GM21619 (cell line): ENCODE measurements around the gene NWD2.
"Not testable (repeated sequence)": the region's sequence is repeated elsewhere in the genome, so short reads cannot be mapped to it uniquely, and the experiment has no call there.

Source experiments
- ATAC-seq: cut with Tn5 transposase; IDR thresholded peaks from one replicate; pipeline ENCODE4 v1.9.1; 2021; ENCODE audit not compliant: unreplicated experiment

NWD2 gene

GRCh38 chr4:37392521-37393255 lies 148.1 kb downstream of the NWD2 start:
- no peak for ATAC-seq

- ATAC-seq = no peak
Observed at GRCh38 chr4:37393321-37393720, 148.8 kb downstream of the NWD2 start.

GRCh38 chr4:37393889-37394288 lies 149.3 kb downstream of the NWD2 start:
- ATAC-seq = peak; percentile 50

DNA sequence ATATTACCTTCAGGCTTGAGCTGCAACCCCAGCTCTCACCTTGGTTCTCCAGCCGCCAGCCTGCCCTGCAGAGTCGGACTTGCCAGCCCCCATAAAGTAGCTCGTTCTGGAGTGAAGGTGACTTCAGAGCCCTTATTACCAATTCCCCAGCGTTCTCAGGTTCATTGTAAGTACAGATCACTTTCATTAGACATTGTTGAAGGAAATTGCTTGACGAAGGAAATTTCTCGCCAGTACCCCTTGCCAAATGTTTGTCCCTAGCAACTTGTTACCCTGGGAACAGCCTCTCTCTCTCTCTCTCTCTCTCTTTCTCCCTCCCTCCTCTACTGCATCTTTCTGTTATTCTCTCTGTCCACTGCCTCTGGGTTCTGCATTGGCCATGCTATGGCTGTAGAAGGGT lies 153.0 kb downstream of the NWD2 start:
- ATAC-seq = no peak

GRCh38 chr4:37400241-37400881 lies 155.8 kb downstream of the NWD2 start:
- ATAC-seq = peak; percentile 72

DNA sequence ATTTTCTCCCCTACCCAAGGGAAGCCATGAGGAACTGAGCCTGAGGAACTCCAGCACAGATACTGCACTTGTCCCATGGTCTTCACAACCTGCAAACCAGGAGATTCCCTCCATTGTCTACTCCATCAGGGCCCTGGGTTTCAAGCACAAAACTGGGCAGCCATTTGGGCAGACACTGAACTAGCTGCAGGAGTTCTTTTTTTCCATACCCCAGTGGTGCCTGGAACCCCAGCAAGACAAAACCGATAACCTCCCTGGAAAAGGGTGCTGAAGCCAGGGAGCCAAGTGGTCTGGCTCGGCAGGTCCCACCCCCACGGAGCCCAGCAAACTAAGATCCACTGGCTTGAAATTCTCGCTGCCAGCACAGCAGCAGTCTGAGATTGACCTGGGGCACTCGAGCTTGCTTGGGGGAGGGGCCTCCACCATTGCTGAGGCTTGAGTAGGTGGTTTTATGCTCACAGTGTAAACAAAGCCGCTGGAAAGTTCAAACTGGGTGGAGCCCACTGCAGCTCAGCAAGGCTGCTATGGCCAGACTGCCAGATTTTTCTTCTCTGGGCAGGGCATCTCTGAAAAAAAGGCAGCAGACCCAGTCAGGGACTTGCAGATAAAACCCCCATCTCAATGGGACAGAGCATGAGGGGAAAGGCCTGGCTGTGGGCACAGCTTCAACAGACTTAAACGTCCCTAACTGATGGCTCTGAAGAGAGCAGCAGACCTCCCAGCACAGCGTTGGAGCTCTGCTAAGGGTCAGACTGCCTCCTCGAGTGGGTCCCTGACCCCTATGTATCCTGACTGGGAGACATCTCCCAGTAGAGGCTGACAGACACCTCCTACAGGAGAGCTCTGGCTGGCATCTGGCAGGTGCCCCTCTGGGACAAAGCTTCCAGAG lies 163.6 kb downstream of the NWD2 start:
- ATAC-seq = not testable (repeated sequence)

DNA sequence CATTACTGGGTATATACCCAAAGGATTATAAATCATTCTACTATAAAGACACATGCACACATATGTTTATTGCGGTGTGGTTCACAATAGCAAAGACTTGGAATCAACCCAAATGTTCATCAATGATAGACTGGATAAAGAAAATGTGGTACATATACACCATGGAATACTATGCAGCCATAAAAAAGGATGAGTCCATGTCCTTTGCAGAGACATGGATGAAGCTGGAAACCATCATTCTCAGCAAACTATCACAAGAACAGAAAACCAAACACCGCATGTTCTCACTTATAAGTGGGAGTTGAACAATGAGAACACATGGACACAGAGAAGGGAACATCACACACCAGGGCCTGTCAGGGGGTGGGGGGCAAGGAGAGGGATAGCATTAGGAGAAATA lies 169.1 kb downstream of the NWD2 start:
- not testable (repeated sequence) for ATAC-seq

DNA sequence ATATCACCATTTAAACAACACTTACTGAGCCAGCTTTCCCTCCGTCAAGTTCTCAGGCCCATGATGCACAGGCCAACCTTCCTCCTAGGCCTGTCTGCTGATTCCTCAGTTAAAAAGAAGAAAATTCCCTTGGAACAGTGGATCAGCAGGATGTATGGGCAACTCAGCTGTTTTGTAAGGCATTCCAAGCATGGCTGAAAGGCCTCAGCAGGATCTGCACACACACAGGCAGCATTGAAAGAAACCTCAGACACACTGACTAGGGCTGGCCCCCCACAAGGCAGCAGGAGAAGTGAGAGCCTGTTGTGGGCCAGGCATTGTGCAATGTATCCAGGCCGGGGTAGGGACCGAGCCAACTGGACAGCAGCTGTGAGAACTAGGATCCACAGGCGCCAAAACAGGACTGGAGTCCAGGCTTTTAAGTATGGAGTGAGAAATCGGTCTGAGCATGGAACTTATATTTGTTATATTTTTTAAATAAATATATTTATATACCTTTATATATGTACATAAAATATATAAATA lies 171.4 kb downstream of the NWD2 start:
- no peak for ATAC-seq

- ATAC-seq = no peak
Observed at GRCh38 chr4:37421614-37422013, 177.1 kb downstream of the NWD2 start.

DNA sequence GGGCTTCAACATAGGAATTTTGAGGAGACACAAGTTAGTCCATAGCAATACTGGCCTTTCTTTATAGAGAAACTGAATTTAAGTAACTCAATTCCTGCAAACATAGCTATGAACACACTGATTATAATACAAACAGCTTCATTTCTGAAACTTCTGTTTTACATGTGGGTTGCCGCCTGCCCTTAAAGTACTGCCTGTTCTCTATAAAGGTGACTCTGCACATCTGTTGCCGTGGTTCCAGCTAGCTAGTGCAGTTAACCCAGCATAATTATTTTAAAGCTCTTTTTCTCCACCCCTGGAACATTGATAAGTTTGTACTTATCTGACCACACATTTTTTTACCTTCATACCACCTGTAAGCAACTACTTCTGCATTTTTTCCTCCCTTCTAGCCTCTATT lies 177.6 kb downstream of the NWD2 start:
- no peak for ATAC-seq

DNA sequence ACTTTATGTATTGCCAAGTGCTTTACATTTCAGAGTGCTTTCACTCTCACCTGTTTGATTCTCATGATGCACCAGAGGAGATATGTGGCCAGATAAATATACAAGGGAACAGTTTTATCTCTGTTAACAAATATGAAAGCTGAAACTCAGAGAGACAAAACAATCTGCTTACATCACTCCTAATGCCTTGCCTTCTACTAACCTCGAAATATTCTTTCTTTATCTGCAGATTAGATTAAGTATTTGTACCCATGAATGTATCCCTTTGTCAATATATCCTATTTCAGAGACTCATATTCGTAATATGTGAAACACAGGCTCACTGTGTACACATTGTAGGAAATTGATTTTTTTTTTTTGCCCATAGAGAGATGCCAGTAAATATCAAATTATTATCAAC lies 178.1 kb downstream of the NWD2 start:
- no peak for ATAC-seq

GRCh38 chr4:37423310-37423709 lies 178.8 kb downstream of the NWD2 start:
- no peak for ATAC-seq

- ATAC-seq = no peak
Observed at GRCh38 chr4:37424753-37425152, 180.2 kb downstream of the NWD2 start.

GRCh38 chr4:37425857-37426256 lies 181.3 kb downstream of the NWD2 start:
- no peak for ATAC-seq

GRCh38 chr4:37427193-37427592 lies 182.7 kb downstream of the NWD2 start:
- no peak for ATAC-seq

GRCh38 chr4:37429906-37430305 lies 185.4 kb downstream of the NWD2 start:
- ATAC-seq = no peak

DNA sequence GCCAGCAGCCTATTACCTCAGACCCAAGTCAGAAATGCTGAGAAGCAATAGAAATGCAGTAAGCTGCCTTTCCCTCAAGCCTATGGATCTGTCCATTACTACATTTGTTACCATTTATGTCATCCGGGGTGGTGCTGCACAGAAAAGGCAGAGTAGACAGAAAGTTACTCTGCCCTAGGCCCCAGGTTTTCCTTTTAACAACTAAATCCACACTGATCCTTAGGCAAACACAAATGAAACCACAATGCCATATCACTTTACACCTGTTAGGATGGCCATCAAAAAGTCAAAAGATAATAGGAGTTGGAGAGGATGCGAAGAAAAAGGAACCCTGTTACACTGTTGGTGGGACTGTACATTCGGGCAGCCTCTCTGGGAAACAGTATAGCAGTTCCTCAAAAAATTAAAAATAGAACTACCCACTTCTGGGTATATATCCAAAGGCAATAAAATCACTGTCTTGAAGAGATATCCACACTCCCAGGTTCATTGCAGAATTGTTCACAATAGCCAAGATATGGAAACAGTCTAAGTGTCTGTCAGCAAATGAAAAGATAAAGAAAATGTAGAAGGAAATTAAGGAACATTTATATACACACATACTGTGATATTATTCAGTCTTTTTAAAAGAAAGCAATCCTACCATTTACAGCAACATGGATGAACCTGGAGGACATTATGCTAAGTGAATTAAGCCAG lies 186.3 kb downstream of the NWD2 start:
- ATAC-seq = no peak

DNA sequence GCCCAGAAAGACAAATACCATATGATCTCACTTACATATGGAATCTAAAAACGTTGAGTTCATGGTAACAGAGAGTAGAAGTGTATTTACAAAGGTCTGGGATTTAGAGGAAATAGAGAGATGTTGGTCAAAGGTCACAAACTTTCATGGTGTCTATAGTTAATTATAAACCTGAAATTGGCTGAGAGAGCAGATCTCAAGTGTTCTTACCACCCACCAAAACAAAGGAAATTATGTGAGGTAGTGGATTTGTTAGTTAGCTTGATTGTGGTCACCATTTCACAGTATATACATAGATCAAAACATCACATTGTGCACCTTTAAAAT lies 186.8 kb downstream of the NWD2 start:
- ATAC-seq = no peak

GRCh38 chr4:37434469-37434868 lies 189.9 kb downstream of the NWD2 start:
- no peak for ATAC-seq

GRCh38 chr4:37436546-37436945 lies 192.0 kb downstream of the NWD2 start:
- ATAC-seq = no peak

GRCh38 chr4:37437163-37437562 lies 192.6 kb downstream of the NWD2 start:
- ATAC-seq = no peak
